ENCODE measurements around the gene XRRA1. TPM values are rescaled to one million over a fixed set of nuclear protein-coding genes. Genes with fewer than 3 reads are reported as not detected.

Gene XRRA1
- polyA plus RNA-seq, 3 donors, result 1.0 to 5.8 (median 2.4) TPM

GRCh38 chr11:74953451-74953850 lies 4.6 kb upstream of the XRRA1 start:
- 94 to 96% (median 95%) methylated on average over 5 of the region's 5 CpGs for WGBS, 3 donors
- no peak overlapping the region for H3K27ac ChIP-seq (ENCODE audit: low read depth, low read length)

DNA sequence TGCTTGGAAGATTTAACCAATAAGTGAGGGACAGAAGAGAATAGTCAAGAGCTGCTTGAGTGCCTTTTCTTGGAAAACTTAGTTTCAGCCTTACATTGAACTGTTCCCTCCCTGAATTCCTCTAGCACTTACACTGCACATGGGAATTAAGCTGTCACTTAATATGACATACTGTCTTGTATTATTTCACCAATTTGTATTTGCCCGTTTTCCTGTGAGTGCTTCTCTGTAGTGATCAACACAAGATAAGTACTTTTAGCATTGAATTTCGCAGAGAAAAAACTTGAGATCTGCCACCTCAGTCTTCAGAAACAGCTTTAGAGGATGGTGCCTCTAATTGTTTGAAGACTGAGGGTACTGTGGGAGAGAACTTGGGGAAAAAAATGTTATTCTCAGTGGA lies 3.9 kb upstream of the XRRA1 start:
- 57 to 77% (median 73%) methylated on average over 2 of the region's 2 CpGs for WGBS, 3 donors
- H3K27ac ChIP-seq (ENCODE audit: low read depth, low read length), result no peak overlapping the region

DNA sequence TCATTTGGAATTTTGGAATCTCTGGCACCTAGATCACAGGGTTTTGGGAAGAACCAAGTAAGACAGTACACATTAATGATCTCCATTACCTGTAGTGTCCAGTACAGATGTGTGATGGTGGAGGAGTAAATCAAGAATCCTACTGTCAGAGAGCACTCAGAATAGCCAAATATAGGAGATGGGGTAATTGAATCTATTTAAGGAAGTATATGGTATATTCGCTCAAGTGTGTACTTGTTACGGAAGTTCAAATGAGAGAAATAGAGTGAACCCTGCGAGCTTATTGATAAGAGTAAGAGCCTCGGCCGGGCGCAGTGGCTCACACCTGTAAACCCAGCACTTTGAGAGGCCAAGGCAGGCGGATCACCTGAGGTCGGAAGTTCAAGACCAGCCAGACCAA lies 2.3 kb upstream of the XRRA1 start:
- 67 to 92% (median 92%) methylated on average over 8 of the region's 8 CpGs for WGBS, 3 donors

GRCh38 chr11:74950374-74950969 lies 1.6 kb upstream of the XRRA1 start:
- WGBS, 3 donors, result 64 to 76% (median 74%) methylated on average over 2 of the region's 2 CpGs
- H3K27ac ChIP-seq (ENCODE audit: low read depth, low read length), result no peak overlapping the region

More for the DNA sequence above, 2.3 kb upstream of the XRRA1 start:
- no peak overlapping the region for H3K27ac ChIP-seq (ENCODE audit: low read depth, low read length)

DNA sequence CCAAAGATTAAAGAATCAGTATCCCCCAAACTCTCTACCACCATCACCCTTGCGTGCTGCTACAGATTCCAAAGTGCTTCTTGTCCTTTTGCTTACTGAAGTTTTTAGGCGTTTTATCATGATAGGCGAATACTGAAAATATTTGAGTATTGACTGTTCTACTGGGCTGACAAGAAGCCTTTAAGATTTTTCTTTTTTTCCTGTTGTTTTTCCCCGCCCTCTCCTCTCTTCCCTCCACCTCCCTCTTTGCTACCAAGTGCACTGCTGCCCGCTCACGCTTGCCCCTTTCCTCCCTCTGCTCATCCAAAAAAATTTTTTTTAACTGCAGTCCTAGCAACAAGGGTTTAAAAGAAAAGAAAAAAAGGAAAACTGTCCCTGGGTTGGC lies 854 bp upstream of the XRRA1 start:
- 0 to 3% (median 2%) methylated on average over 6 of the region's 6 CpGs for WGBS, 3 donors
- H3K27ac ChIP-seq (ENCODE audit: low read depth, low read length), result no peak overlapping the region

DNA sequence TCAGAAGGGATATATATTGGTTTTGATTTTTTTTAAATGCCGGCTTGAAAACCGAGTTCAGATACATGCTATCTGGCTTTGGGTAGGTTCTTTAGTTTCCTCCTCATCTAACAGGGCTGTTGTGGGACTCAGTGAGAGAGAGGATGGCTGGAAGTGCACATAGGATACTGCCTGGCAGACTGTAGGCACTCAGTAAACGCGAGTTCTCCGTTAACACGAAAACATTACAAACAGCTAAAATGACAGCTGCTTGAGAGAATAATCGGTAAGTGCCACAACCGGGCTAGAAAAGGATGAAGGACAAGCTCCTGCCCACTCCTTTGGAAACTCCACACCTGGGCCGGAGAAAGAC lies 369 bp downstream of the XRRA1 start:
- H3K27ac ChIP-seq (ENCODE audit: low read depth, low read length), result no peak overlapping the region
- WGBS, 3 donors, result 1% methylated on average over 9 of the region's 9 CpGs

- WGBS, 3 donors, result 76 to 88% (median 83%) methylated on average over 5 of the region's 5 CpGs
- no peak overlapping the region for H3K27ac ChIP-seq (ENCODE audit: low read depth, low read length)
Measured at GRCh38 chr11:74942073-74942759, 6.7 kb downstream of the XRRA1 start.

DNA sequence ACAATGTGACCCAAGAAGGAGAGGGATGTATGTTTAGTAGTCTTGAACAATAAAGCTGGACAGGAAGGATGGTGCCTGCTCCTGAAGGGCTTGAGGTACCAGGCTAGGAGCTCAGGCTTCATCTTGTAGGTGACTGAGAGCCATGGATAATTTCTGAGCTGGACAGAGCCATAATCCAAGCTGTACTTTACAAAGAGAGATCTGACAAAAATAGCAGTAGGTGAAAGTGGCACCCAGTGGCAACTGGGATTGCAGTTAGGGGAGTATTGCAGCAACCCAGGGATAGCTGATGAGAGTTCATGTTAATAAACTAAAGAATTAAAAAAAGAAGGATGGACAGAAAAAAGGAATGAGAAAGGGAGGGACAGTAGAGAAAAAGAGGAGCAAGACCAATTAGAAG lies 7.4 kb downstream of the XRRA1 start:
- no peak overlapping the region for H3K27ac ChIP-seq (ENCODE audit: low read depth, low read length)

DNA sequence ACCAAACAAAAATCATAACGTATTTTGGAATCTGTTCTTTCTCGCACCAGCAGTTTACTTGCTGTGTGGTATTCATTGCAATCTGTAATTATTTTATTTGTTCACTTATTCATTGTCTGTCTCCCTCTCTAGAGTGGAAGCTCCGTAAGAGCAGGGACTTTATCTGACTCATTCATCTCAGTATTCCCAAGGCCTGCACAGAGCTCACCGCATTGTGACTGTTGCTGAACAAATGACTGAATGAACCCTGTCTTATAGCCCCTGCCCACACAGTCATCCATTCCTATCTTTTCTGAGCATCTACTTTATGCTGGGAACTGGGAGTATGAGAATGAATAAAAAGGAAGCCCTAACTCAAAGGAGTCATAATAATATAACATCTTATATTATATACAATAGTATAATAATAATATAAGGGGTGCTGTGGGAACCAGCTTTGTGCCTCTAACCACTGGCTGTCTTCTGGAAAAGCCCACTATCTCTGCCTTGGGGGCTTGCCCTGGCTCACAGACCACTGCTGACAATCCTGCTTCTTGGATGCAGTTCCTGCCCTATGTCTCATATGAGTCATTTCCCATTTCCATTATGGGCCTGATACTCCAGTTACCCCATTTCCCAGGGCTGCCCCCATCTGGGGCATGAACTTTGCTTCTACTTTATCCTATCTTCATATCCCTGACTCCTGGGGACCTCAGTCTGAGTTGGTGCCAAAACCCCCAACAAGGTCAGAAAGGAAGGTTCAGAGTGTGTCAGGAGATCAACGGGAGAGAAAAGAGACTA lies 11.0 kb downstream of the XRRA1 start:
- 85 to 88% (median 86%) methylated on average over 5 of the region's 5 CpGs for WGBS, 3 donors

GRCh38 chr11:74936976-74937375 lies 11.9 kb downstream of the XRRA1 start:
- no peak overlapping the region for H3K27ac ChIP-seq (ENCODE audit: low read depth, low read length)
- 85 to 88% (median 86%) methylated on average over 5 of the region's 5 CpGs for WGBS, 3 donors

More for the DNA sequence above, 11.0 kb downstream of the XRRA1 start:
- no peak overlapping the region for H3K27ac ChIP-seq (ENCODE audit: low read depth, low read length)

DNA sequence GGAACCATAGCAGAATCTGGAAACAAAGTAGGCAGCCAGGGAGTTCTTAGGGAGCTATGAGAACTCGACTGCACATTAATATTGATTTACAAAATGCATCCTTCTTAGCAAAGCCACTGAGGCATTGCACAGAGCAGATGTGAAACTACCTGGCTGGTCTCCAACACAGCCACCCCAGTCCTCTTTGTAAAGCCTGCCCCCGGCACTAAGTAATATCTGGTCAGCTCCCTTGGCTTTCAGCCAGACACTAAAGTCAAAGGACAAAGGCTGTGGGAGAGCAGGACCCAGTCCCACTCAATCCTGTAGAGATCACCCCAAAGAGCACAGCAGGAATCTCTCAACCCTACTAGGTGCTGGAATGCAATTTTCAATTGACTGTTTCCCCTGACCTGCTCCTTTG lies 12.8 kb downstream of the XRRA1 start:
- H3K27ac ChIP-seq (ENCODE audit: low read depth, low read length), result no peak overlapping the region
- 61 to 73% (median 69%) methylated on average over 2 of the region's 2 CpGs for WGBS, 3 donors

GRCh38 chr11:74935285-74935684 lies 13.6 kb downstream of the XRRA1 start:
- WGBS, 3 donors, result 67 to 88% (median 80%) methylated on average over 2 of the region's 2 CpGs
- H3K27ac ChIP-seq (ENCODE audit: low read depth, low read length), result no peak overlapping the region

GRCh38 chr11:74933765-74934164 lies 15.1 kb downstream of the XRRA1 start:
- no peak overlapping the region for H3K27ac ChIP-seq (ENCODE audit: low read depth, low read length)
- WGBS, 3 donors, result 94 to 99% (median 99%) methylated on average over 2 of the region's 2 CpGs

- no peak overlapping the region for H3K27ac ChIP-seq (ENCODE audit: low read depth, low read length)
- 87 to 90% (median 89%) methylated on average over 2 of the region's 2 CpGs for WGBS, 3 donors
Measured at GRCh38 chr11:74932797-74933196, 16.1 kb downstream of the XRRA1 start.

DNA sequence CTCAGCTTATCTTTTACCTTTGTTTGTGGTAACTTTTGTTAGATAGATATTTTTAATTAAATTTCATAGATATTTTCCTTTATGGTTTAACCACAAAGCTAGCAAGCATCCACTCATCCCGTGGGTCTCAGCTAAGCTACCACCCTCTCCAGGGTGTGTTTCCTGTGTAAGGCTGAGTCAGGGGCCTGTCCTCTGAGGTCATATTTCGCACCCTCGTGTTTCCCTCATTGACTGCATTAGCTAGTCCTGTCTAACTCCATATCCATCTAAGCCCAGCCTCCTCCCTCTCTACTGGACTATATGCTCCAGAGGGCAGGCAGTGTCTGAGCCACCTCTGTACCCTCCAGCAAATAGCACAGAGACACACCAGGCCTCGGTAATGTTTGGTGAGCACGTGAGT lies 16.7 kb downstream of the XRRA1 start:
- 73 to 84% (median 74%) methylated on average over 5 of the region's 5 CpGs for WGBS, 3 donors
- no peak overlapping the region for H3K27ac ChIP-seq (ENCODE audit: low read depth, low read length)

- 59 to 64% (median 59%) methylated on average over 8 of the region's 8 CpGs for WGBS, 3 donors
- H3K27ac ChIP-seq (ENCODE audit: low read depth, low read length), result no peak overlapping the region
Measured at GRCh38 chr11:74929431-74930363, 19.2 kb downstream of the XRRA1 start.

GRCh38 chr11:74927496-74927895 lies 21.4 kb downstream of the XRRA1 start:
- H3K27ac ChIP-seq (ENCODE audit: low read depth, low read length), result no peak overlapping the region

DNA sequence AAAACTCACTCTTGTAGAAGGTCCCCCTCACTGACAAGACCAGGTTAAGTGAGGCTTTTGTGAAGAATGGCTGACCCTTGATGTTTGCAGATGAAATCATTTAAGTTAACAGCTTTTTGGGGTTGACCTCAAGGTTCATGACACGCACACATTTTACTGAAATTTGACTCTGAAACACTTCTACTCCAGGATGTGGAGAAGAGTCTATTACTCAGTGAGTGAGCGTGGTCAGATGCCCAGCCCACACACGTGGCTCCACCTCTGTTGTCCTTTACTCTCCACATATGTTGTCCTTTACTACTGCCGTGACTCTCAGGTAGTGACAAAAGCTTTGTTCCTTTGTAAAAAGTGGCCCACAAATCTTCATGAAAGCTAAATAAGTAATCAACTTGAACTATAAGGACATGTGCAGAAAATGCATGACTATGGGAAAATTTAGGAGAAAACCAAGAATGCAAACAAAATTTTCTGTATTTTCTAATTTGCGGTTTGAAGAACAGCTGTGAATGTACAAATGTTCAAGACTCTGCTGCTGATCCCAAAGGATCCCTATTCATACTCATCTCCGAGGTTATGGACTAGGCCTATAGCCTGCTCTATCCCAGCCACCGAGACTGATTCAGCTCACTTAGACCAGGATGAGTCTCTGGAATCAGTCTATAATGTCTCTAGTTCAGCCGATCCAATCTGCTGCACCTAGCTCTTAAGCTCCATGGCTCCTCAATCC lies 22.4 kb downstream of the XRRA1 start:
- H3K27ac ChIP-seq (ENCODE audit: low read depth, low read length), result no peak overlapping the region
- 87 to 90% (median 88%) methylated on average over 8 of the region's 8 CpGs for WGBS, 3 donors

Data from adipose tissue (tissue), 3 donors.